ENCODE measurements around the gene TP53I13.
A peak's percentile ranks its signal among the peaks of the same experiment; 100 is the strongest.

TP53I13 gene

DNA sequence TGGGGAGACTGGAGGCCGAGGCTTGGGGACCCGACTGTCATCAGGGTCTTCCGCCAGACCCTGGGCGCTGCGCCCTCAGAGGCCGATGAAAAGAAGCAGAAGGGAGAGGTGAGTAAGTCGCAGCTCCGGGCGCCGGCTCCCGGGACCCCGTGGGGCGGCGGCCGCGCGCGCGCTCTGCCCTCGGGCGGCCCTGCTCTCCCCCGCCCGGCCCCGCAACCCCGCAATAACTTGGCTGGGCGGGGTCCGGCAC lies 1.3 kb upstream of the TP53I13 start:
- DNase-seq (ENCODE audit: low read depth), result no peak

DNA sequence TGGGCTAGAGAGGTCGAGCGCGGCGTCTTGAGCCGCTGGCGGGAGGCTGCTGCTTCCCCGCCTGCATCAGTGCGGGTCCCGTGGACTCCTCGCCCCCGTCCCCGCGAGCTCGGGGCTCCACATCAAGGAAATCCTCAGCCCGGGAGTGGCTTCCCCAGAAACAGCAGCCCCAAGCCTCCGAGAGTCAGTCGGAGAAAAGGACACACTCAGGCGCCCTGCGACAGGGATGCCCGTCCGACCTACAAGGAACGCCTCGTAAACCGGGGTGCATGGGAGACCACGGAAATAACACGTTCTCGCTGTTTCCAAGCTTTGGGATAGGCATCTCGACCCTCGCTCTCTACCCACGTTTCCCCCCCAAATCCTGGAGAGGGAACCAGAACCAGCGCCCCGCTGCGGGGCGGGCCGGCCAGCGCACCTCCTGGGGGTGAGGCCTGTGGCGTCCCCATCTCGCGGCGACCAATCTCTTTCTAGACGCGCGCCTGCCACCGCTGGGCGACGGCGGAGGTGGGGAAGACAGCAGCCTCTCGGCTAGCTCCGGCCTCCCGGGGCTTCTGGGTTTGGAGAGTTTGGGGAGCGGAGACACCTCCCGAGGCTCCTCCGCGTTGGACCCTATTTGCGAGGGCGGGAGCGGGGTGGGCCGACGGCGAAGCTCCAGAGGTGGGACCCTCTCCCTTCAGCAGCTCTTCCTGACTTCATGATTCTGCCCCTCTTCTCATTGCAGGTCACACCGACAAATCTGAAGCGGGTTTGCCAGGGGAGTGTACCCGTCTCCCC lies 759 bp upstream of the TP53I13 start:
- peak; percentile 62 for DNase-seq (ENCODE audit: low read depth)

DNA sequence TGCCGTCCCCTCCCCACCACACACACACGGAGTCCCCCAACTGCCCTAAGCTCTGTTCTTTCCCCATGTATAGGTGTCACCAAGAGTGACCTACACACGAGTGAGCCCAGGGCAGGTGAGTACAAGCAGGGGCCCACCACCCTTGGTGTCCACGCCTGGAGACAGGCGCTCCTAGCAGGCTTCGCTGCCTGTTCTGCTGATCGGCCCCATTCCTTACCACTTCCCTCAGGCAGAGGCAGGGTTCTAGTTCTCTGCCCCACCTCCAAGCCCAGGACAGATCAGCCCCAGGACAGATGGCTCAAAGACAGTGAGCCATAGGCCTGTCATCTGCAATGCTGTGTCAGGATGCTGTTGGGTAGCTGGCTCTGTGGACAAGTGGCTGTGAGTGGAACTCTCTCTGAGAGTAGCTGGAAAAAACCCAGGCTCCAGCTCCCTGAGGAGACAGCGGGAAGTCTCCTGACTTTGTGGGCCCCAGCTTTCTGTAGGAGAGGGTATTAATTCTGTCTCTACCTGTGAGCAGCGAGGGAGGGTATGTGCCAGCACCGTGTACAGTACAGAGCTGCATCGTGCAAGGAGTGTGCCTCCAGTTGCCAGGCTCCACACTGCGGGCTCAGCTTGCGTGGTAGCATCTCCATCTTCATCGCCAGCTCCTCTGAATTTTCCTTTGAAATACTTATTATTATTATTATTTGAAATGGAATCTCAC lies 897 bp downstream of the TP53I13 start:
- DNase-seq (ENCODE audit: low read depth), result no peak

DNA sequence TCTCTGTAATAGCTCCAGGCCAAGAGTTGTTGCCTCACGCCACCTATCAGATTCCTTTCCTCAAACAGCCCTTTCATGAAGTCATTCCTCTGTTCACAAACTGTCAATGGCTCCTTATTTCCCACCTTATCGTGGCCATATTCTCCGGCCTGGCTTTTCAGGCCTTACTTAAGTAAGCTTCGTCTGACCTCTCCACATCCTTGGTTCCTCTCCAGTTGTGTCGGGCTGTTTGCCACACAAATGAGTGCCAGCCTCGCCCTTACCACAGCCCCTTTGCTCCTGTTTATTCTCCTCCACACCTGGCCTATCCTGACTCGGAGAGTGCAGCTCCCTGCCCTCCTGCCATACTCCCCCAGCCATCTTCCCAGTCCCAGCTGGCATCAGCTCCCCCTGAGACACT lies 2.0 kb downstream of the TP53I13 start:
- DNase-seq (ENCODE audit: low read depth), result no peak

DNA sequence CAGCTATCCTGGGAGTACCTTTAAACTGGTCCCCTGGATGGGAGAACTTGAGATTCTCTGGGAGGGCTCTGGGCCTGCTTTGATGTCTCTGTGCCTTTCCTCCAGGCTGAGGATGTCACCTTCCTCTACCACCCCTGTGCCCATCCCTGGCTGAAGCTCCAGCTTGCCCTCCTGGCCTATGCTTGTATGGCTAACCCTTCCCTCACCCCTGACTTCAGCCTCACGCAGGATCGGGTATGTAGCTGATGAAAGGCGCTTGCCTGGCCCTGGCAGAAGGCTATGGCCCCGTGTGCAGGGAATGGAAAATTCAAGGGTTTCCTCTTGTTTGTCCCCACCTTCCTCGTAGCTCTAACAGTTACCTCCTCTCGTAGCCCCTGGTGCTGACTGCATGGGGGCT lies 3.0 kb downstream of the TP53I13 start:
- no peak for DNase-seq (ENCODE audit: low read depth)

DNA sequence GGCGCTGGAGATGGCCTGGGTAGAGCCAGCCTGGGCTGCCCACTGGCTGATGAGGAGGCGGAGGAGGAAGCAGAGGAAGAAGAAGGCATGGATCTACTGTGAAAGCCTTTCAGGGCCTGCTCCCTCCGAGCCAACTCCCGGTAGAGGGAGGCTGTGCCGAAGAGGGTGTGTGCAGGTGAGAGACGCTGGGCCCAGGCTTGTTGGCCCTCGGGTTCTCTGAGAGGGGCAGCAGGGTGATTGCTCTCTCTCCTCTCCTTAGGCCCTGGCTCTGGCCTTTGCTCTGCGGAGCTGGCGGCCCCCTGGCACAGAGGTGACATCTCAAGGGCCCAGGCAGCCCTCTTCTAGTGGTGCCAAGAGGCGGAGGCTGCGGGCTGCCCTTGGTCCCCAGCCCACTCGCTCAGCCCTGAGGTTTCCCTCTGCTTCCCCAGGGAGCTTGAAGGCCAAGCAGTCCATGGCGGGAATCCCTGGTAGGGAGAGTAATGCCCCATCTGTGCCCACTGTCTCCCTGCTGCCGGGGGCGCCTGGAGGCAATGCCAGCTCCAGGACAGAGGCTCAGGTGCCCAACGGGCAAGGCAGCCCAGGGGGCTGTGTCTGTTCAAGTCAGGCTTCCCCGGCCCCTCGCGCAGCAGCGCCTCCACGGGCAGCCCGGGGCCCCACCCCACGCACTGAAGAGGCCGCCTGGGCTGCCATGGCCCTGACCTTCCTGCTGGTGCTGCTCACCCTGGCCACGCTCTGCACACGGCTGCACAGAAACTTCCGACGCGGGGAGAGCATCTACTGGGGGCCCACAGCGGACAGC lies 3.6 kb downstream of the TP53I13 start:
- DNase-seq (ENCODE audit: low read depth), result no peak

DNA sequence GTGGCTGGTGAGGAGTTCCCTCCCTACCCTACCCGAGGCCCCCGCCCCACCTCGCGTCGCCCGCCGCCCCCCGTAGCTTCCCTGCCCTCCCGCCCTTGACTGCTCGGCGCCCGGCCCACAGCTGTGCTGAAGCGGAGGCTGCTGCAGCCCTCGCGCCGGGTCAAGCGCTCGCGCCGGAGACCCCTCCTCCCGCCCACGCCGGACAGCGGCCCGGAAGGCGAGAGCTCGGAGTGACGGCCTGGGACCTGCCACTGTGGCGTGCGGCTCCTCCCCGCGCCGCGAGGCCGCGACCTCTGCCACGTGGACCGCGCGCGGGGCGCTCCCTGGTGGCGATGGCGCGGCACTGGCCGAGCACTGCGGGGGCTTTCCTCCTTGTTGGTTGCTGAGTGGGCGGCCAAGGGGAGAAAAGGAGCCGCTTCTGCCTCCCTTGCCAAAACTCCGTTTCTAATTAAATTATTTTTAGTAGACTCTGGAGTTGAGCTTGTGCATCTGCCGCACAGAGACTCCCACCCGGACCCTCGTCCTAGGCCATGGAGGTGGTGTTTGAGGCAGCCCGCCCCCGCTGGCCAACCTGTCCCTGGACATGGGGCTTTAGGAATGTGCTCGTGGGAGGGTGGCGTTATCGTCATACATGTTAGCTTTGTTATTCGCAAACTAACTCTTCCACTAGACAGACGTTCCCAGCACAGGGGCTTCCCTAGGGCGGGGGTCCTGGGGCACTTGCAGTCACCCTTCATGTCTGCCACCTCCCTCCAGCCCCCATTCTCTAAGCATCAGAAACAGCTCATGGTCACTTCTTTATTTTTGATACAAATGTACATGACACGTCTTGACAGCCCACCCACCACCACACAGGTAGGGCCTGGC lies 4.4 kb downstream of the TP53I13 start:
- DNase-seq (ENCODE audit: low read depth), result no peak

DNA sequence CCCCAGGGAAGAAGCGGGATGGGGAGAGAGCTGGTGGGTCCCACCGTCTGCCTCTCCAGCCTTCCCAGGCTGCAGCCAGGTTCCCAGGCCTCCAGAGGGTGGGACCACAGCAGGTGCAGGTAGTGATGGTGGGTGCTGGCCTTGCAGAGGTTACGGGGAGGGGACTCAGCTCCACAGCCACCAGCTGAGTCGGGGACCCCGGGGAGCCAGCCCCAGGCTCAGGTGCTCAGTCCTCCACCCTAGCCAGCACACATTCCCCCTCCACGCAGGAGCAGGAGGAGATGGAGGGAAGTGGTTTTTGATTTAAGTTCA lies 5.0 kb downstream of the TP53I13 start:
- DNase-seq (ENCODE audit: low read depth), result no peak

DNA sequence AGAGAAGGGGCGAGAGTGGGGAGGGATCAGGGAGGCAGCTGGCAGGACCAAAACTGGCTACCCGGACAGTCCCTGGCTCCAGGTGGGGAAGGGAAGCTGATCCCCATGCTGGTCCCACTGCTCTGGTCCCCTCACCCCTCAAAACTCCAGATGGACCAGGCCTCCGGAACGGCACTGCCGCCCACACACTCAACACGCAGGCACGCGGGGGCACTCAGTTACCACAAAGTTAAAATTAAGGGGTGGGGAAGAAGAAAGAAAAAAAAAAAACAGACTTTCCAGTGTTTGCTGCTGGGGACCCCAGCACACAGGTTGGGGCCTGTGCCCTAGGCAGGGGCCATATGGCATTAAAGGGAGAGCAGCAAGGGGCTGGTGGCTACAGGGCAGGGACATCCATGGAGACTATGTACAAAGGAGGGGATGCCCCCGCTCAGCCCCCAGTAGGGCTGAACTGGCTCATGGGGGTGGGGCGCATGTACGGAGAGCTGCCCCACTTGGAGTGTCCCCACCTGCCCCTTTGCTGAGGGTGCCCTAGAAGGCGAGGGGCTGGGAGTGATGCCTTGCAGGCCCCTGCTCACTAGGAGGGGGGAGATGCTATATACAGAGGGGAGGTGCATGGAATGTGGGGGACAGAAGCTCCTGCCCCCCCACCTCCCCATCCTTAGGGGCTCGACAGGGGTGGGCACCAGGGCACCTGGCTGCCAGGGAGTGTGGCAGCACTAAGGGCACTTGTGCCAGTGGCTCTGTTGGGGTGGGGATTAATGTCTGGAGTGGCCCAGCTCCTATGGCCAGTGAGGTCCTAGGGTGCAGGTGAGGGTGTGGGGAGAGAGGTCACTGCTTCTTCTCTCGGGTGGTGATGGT lies 5.6 kb downstream of the TP53I13 start:
- no peak for DNase-seq (ENCODE audit: low read depth)

DNA sequence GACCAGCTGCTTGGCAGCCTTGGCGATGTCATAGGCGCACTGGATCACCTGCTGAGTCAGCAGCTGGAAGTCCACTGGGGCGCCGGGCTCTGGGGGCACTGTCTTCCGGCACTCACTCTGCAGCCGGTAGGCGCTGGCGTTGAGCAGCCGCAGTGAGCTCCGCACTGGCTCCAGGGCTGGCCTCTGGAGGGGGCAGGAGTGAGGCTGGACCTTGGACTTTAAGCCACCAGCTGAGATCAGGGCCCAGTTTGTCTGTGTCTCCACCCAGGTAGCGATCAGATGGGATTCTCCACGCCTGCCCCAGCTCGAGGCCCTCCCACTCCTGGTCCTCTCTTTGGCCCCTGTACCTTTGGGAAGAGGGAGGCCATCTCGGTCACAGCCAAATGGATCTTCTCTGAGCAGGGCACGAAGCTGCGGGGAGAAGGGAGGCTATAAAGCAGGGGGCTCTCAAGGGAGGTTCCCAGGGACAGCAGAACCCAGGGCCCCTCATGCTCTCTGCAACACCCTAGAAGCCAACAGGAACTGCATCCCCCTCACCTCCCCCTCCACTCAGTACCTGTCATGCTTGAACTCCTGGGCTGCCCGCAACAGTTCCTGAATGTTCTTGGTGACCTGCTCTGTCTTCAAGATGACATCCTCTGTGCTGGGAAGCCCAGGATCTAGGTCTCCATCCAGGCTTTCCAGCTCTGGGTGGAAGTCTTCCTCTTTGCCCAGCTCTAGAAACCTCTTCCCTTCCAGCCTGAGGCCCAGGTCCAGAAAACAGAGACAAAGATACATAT lies 6.4 kb downstream of the TP53I13 start:
- no peak for DNase-seq (ENCODE audit: low read depth)

DNA sequence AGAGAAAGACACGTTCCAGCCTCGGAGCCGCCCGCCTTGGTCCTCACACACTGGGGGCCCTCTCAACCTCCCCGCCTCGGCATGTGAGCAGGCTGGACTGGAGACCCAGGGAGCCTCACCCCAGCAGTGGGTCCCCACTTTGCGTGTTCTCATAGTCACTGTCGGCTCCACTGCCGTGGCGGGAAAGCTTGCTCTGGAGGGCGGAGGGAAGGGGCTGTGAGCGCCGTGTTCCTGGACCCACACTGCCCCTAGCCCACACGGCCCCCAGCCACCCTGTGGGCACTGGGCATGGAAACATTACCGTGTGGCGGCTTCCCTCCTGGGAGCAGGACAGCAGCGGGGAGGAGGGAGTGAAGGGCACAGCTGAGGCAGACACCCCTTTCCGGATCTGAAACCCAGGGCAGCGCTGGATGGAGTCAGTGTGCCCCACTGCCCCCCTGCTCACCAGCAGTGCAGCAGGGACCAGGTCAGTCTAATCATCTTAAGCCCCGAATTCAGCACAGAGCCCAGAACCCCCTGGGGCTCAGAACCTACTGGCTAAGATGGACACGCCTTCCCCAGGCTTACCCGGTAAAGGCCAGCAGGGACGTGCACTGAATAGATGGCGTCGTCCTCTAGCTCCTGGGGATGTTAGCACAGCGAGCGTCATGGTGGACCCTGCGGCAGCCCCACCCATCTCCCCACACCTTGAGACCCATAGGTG lies 7.2 kb downstream of the TP53I13 start:
- DNase-seq (ENCODE audit: low read depth), result no peak

DNA sequence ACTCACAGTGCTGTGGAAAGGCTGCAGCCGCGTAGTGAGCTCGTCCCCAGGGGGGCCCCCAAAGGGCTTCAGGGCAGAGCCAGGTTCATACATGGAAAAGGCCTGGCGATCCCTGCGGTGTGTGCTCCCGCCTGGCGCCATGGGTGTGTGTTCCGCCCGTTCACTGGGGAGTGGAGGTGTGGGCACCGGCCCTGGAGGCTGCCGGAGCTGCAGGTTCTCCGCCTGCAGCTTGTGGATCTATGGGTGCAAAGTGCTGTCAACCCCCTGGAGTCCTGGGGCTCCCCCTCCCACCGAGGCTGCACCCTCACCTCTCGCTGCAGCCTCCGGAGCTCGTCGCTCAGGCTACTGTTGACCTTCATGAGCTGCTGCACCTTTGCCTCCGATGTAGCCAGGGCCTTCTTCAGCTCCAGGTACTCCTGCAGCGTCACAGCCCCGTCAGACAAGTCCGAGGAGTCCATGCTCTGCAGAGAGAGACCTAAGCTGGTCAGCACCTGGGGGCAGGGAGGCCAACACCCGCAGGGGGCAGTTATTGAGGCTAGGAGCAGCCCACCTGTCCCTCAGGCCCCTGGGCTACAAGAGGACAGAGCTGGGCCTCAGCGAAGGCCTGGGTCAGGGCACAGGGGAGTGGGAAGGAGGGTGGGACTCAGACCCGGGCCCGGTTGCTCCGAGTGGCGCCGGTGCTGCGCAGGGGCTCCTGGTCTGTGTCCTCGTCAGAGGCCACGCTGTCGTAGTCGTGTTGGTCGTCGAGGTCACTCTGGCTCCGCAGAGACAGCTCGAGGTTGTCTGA lies 7.9 kb downstream of the TP53I13 start:
- DNase-seq (ENCODE audit: low read depth), result no peak

DNA sequence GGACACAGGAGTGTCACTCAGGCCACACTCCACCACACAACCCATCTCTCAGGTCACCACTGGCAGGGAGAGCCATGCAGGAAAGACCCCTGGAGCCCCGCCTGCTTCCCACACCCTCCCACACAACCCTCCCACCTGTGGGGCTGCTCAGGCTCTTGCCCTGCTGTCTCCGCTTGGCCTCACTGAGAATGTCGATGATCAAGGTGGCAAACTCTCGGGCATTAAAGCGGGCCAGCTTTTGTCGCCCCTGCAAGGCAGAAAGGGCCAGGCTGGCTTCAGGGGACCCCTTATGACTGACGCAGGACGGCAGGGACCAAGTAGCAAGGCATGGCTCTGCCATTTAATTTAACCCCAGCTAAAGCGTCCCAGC lies 8.5 kb downstream of the TP53I13 start:
- DNase-seq (ENCODE audit: low read depth), result no peak

DNA sequence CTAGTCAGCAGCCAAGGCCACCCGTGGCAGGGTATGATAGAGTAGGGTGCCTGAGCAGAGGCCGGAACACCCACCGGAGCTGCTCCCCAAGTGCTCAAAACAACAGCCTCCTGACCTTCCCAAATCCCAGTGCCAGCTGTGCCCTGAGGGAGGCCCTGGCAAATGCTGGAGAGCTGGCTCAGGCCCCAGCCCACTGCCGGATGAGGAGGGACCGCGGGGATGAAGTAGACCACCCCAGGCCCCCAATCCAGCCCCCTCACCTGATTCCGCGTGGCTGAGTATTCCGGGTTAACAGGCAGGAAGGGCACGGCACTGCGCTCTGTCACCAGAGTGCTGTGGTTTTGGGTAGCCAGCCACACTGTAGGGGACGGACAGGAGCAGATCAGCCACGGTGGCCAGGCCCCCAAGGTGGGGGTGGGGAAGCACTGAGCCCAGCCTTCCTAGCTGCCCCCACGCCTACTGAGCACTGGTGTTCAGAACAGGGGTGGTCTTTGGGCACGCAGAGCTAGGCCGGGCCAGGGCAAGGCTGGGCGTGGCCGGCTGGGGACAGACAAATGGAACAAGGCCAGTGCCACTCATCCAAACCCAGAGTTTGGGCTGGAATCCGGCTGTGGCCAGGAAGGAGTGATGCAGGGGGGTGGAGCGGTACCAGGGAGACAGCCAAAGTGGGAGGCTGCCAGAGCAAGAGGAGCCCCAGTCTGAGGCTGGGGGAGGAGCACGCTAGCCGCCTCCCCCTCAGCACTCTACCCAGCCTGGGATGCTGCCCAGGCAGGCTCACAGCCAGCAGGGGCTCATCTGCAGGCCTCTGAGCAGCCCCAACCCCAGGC lies 9.1 kb downstream of the TP53I13 start:
- no peak for DNase-seq (ENCODE audit: low read depth)

DNA sequence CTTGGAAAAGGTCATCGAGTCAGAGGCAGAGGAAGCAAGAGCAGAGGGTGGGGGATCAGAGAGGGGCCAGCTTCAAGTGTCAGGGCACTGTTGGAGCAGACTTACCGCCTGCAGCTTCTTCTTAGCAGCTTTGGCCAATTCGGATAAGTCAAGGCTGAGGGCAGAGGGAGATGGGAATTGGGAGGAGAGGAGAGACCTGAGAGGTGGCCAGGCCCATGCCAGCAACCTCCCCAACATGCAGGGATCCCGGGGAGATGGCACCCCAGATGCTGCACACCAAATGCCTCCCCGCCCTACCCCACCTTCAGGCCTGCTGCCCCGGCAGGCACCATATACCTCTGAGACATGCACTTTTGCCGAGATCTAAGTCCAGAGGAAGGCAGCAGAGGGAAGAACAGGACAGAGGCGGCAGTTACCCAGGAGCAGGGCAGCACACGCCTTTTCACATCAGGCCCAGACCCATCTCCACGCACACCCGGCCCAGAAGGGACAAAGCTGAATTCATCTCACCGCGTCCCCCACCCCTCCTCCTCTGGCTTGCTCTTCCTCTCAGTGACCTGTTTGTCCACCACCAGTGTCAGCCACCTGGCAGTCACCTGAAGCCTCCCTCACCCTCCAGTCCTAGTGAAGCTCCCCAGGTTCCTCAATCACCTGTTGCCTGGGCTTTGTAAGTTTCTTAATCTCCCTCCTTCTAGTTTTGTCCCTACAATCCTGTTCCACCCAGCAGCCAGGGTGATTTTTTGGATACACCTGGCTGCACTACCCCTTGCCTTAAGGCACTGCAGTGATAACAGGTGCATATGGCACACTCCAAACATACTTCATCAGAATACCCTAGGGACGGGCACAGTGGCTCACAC lies 10.4 kb downstream of the TP53I13 start:
- no peak for DNase-seq (ENCODE audit: low read depth)

DNA sequence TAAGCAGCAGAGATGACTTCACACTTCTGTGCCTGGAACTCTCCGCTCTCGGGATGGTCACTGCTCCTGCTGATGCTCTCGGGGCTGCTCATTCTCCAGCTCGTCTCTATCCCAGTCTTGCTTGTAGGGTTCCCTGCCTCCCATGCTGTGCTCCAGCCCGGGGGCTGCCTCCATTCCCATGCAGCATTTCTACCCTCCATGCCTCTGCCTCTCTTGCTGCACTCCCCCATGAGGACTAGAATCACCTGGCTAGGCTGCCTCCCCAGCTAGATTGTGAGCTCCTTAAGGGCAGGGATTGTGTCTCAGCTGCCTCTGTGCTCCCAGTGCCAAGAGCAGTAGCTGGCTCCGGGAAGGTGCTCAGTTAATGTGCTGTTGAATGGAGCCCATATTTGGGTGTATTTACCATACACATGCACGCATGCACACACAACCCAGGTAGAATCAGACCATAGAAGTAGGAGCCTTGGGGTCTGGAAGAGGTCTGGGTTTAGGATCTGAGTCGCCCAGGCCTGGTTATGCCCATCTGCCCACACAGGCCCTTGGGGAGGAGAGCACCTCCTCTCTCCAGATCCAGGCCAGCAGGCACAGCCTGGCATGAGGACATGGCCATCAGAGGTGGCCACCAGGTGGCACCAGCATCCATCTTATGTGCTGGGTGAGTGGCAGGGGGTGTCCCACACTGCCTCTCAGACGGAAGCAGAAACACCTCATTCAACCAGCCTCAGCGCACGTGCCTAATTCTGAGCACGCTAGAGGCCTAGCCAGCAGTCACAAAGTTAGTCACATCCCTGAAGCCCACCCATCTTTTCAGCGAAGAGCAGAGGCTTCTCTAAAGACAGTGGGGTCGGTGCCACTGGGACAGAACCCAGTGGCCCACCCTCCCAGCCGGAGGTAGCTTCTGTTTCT lies 11.6 kb downstream of the TP53I13 start:
- peak; percentile 78 for DNase-seq (ENCODE audit: low read depth)

Measured in T-helper 22 cell (primary cell).